Peyer's patch (tissue), 4 donors: Measurements from ENCODE around the gene SEMA3G. TPM values are rescaled to one million over a fixed set of nuclear protein-coding genes. Genes with fewer than 3 reads are reported as not detected.

ENCODE experiments used
- DNase-seq, 3 donors: peaks; one replicate each; pipeline ENCODE4 v3.0.0-alpha.2; 2017 to 2019
- H3K27ac ChIP-seq, 4 donors: fragments of 200-600 bp; sonication (generic); one replicate each; pipeline ENCODE4 v1.5.1; 2016 to 2019
- H3K27me3 ChIP-seq, 2 donors: fragments of 200-600 bp; sonication (generic); one replicate each; pipeline ENCODE4 v1.5.1; 2019
- H3K36me3 ChIP-seq, 3 donors: fragments of 200-600 bp; sonication (generic); one replicate each; pipeline ENCODE4 v1.5.1; 2016 to 2019
- H3K4me1 ChIP-seq, 4 donors: fragments of 200-600 bp; sonication (generic); one replicate each; pipeline ENCODE4 v1.5.1; 2016 to 2019
- H3K4me3 ChIP-seq, 4 donors: fragments of 200-600 bp; sonication (generic); 1 replicate in 3 of 4; 2 replicates in 1 of 4; pipeline ENCODE4 v1.5.1; 2016 to 2019; ENCODE audit warnings: mild to moderate bottlenecking in 1 of 4
- H3K9me3 ChIP-seq, 4 donors: fragments of 200-600 bp; sonication (generic); one replicate each; pipeline ENCODE4 v1.5.1; 2016 to 2019; ENCODE audit warnings: mild to moderate bottlenecking in 1 of 4
- POLR2A ChIP-seq, 2 donors: fragments of 450-650 bp; IDR thresholded peaks; one replicate each; pipeline ENCODE4 v1.5.1; 2017; ENCODE audit warnings: antibody characterized with exemption in 2 of 2, mild to moderate bottlenecking in 2 of 2, moderate library complexity in 2 of 2
- total RNA-seq, 4 donors: library from RNA; depleted of rRNA; stranded (reverse); fragments of >200 nt; gene quantifications; one replicate each; pipeline ENCODE4 v1.1.0, GENCODE V29; 2016
- TF ChIP-seq, protein P1 (sequence below), 6 experiments: fragments of 450-650 bp in 4 of 6; fragments of 200-600 bp in 2 of 6; sonication (generic) in 1 of 6; IDR thresholded peaks; one replicate each; pipeline ENCODE4 v1.5.1; 2017 to 2019; ENCODE audit warnings: antibody characterized with exemption in 6 of 6, mild to moderate bottlenecking in 3 of 6, moderate library complexity in 1 of 6

Gene SEMA3G
- total RNA-seq, 4 donors from 2014 or later, result 18.8 to 24.8 (median 22.0) TPM

DNA sequence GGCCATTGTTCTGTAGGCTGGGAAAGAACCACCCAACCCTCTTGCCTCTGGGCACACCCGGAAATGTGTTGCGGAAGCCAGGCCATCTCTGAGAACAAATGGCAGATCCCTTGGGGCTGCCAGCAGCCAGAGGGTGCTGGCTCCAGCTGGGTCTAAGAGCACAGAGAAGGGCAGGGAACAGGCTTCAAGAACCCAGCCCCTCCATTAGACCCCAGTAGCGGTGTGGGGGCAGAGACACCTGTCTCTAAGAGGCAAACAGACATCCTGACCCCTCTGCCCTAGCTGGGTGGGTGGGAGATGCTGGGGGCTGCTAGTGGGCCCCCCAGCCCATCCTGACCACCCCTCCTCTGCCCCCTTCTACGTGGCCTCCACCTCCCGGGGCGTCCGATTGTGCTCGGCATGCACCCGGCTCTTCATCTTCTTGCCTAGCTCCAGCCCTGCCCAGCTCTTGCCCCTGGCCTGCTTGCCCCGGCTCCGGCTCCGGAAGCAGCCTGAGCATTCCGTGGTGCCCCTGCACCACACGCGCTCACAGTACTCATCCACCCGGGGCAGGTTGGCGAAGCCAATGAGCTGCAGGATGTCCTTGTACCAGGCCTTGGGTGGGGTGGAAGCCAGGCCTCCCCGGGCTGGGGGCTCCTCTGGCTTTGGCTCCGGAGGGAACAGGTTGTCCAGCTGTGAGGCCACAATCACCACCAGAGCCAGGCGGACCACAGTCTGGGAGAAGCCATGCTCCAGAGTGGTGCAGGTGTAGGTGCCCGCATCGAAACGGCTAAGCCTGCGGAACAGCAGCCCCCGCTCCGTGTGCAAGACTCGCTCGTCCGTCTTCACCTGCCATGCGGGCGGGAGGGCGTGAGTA, 9.4 kb downstream of the SEMA3G start:
- no peaks in the 10 kb centered on the region for H3K27me3 ChIP-seq
- no peak overlapping the region for H3K27ac ChIP-seq
- no peaks in the 10 kb centered on the region for H3K9me3 ChIP-seq
- no peak overlapping the region for H3K4me3 ChIP-seq
- TF ChIP-seq, protein P1, sequence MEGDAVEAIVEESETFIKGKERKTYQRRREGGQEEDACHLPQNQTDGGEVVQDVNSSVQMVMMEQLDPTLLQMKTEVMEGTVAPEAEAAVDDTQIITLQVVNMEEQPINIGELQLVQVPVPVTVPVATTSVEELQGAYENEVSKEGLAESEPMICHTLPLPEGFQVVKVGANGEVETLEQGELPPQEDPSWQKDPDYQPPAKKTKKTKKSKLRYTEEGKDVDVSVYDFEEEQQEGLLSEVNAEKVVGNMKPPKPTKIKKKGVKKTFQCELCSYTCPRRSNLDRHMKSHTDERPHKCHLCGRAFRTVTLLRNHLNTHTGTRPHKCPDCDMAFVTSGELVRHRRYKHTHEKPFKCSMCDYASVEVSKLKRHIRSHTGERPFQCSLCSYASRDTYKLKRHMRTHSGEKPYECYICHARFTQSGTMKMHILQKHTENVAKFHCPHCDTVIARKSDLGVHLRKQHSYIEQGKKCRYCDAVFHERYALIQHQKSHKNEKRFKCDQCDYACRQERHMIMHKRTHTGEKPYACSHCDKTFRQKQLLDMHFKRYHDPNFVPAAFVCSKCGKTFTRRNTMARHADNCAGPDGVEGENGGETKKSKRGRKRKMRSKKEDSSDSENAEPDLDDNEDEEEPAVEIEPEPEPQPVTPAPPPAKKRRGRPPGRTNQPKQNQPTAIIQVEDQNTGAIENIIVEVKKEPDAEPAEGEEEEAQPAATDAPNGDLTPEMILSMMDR (IDR thresholded peaks at IDR 0.05), result no peak
- TF ChIP-seq POLR2A (IDR thresholded peaks at IDR 0.05), result no peak
- DNase-seq, result no peak
- no peaks in the 10 kb centered on the region for H3K36me3 ChIP-seq
- peaks cover 0 to 26% (median 0%) of the 10 kb centered on the region in 4 donors for H3K4me1 ChIP-seq

DNA sequence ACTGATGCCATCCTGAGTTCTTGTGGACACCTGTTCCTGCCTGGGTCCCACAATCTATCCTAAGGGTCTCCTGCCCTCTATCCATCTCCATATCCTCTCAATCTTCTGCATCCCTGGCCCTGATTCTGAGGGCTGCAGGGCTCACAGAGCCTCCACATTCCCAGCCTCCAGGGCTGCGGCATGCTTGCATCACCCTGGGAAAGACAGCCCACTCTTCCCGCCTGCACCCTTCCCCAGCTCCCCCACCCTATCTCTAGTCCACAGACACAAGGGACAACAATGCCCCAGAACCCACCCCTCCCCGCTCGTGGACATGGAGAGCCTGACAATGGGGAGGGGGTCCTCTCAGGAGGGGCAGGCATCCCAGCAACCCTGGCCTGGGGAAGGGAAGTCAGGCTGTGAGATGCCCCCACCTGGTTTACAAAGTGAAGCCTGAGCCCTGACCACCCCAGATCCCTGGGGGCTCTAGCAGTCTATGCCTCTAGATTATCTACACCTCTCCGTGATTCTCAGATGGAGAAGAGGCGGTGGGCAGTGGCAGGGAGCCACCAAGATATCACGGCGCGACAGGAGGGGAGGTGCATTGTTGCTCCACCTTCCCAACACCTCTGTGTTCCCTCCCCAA, 10.3 kb downstream of the SEMA3G start:
- H3K27ac ChIP-seq, result peak overlapping the region in 1 of 4 donors; percentile 35
- no peaks in the 10 kb centered on the region for H3K27me3 ChIP-seq

GRCh38 chr3:52433996-52434479, 10.9 kb downstream of the SEMA3G start:
- Histone ChIP-seq H3K27ac (peak overlapping the region in 2 of 4 donors; percentile 36 to 38), H3K9me3 (no peaks in the 10 kb centered on the region), H3K27me3 (no peaks in the 10 kb centered on the region), H3K4me1 (peaks cover 0 to 26% (median 0%) of the 10 kb centered on the region in 4 donors), H3K4me3 (no peak overlapping the region), H3K36me3 (no peaks in the 10 kb centered on the region)
- TF ChIP-seq, protein P1 (IDR thresholded peaks at IDR 0.05), result no peak
- TF ChIP-seq POLR2A (IDR thresholded peaks at IDR 0.05), result no peak
- no peak for DNase-seq

More for the DNA sequence above, 10.3 kb downstream of the SEMA3G start:
- DNase-seq, result peak in 1 of 3 donors; percentile 9
- Histone ChIP-seq H3K9me3 (no peaks in the 10 kb centered on the region), H3K4me3 (no peak overlapping the region), H3K36me3 (no peaks in the 10 kb centered on the region), H3K4me1 (peaks cover 0 to 26% (median 0%) of the 10 kb centered on the region in 4 donors)
- TF ChIP-seq POLR2A (IDR thresholded peaks at IDR 0.05), result no peak
- TF ChIP-seq, protein P1 (IDR thresholded peaks at IDR 0.05), result no peak

- H3K4me1 ChIP-seq, result peaks cover 0 to 30% (median 0%) of the 10 kb centered on the region in 4 donors
- no peak overlapping the region for H3K4me3 ChIP-seq
- H3K36me3 ChIP-seq, result no peaks in the 10 kb centered on the region
- DNase-seq, result peak in 1 of 3 donors; percentile 55
- H3K27me3 ChIP-seq, result no peaks in the 10 kb centered on the region
- TF ChIP-seq POLR2A (IDR thresholded peaks at IDR 0.05), result no peak
- TF ChIP-seq, protein P1 (IDR thresholded peaks at IDR 0.05), result no peak
- H3K27ac ChIP-seq, result peak overlapping the region in 2 of 4 donors; percentile 36 to 38
- no peaks in the 10 kb centered on the region for H3K9me3 ChIP-seq
These were observed 11.4 kb downstream of the SEMA3G start for GRCh38 chr3:52433328-52433995.

DNA sequence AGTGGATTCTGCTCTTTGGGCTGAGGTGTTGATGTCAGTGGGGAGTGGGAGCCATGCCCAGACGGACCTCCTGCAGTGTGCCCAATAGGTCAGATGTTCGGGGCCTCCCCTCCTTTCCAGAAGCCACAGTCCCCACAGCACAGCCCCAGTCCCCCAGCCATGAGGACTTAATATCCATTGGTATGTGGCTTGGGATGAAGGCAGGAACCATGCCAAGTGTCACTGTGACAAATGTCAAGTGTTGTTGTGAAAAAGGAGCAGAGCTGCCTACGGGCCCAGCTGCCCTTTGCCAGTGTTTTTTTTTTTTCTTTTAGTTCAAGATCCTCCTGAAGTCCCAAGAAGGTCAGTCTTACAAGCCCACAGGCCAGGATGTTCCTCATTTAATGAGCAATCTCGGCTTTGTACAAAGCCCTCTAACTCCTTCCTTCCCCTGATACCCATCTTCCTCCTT, 12.2 kb downstream of the SEMA3G start:
- no peak for DNase-seq
- H3K4me3 ChIP-seq, result no peak overlapping the region
- H3K9me3 ChIP-seq, result no peaks in the 10 kb centered on the region
- TF ChIP-seq, protein P1 (IDR thresholded peaks at IDR 0.05), result no peak
- no peak for TF ChIP-seq POLR2A (IDR thresholded peaks at IDR 0.05)
- no peaks in the 10 kb centered on the region for H3K27me3 ChIP-seq
- peaks cover 0 to 24% (median 0%) of the 10 kb centered on the region in 4 donors for H3K4me1 ChIP-seq
- H3K27ac ChIP-seq, result no peak overlapping the region
- H3K36me3 ChIP-seq, result no peaks in the 10 kb centered on the region
